Parathyroid adenoma (tissue), 2 donors: ENCODE measurements around the gene ALMS1.
"Not testable (repeated sequence)": the region's sequence is repeated elsewhere in the genome, so short reads cannot be mapped to it uniquely, and the experiment has no call there.

Experiments
- H2AFZ ChIP-seq: fragments of 300-600 bp; sonication (generic); one replicate; pipeline ENCODE4 v1.7.0; 2017; ENCODE audit warnings: antibody characterized with exemption, mild to moderate bottlenecking
- H3K27ac ChIP-seq: fragments of 300-600 bp; sonication (generic); one replicate; pipeline ENCODE4 v1.7.0; 2017
- H3K27me3 ChIP-seq: fragments of 300-600 bp; sonication (generic); one replicate; pipeline ENCODE4 v1.7.0; 2017; ENCODE audit warnings: low read length; ENCODE audit not compliant: control insufficient read depth, insufficient read depth
- H3K36me3 ChIP-seq: fragments of 300-600 bp; sonication (generic); one replicate; pipeline ENCODE4 v1.7.0; 2017; ENCODE audit warnings: low read length; ENCODE audit not compliant: control insufficient read depth, insufficient read depth
- H3K4me1 ChIP-seq: fragments of 300-600 bp; sonication (generic); one replicate; pipeline ENCODE4 v1.7.0; 2017; ENCODE audit warnings: control low read depth
- H3K4me2 ChIP-seq: fragments of 300-600 bp; sonication (generic); one replicate; pipeline ENCODE4 v1.7.0; 2017; ENCODE audit warnings: low read length
- H3K4me3 ChIP-seq: fragments of 300-600 bp; sonication (generic); one replicate; pipeline ENCODE4 v1.7.0; 2017; ENCODE audit warnings: low read depth, low read length
- H3K79me2 ChIP-seq: fragments of 300-600 bp; sonication (generic); one replicate; pipeline ENCODE4 v1.7.0; 2017; ENCODE audit warnings: control low read depth
- H3K9ac ChIP-seq: fragments of 300-600 bp; sonication (generic); one replicate; pipeline ENCODE4 v1.7.0; 2017; ENCODE audit warnings: mild to moderate bottlenecking
- H3K9me3 ChIP-seq: fragments of 300-600 bp; sonication (generic); one replicate; pipeline ENCODE4 v1.7.0; 2017; ENCODE audit warnings: low read length; ENCODE audit not compliant: control insufficient read depth
- TF ChIP-seq, protein P1 (sequence below): fragments of 300-600 bp; sonication (generic); IDR thresholded peaks from one replicate; pipeline ENCODE4 v1.7.0; 2017; ENCODE audit warnings: antibody characterized with exemption, mild to moderate bottlenecking
- donor health status: primary hyperparathyroidism.

The ALMS1 gene

GRCh38 chr2:73516033-73516432, 130.4 kb downstream of the ALMS1 start:
- no peaks in the 10 kb centered on the region for H3K4me1 ChIP-seq
- H3K27ac ChIP-seq = no peak overlapping the region
- no peaks in the 10 kb centered on the region for H3K9me3 ChIP-seq
- no peaks in the 10 kb centered on the region for H3K27me3 ChIP-seq
- no peaks in the 10 kb centered on the region for H3K79me2 ChIP-seq
- H3K4me2 ChIP-seq = no peak overlapping the region
- H3K4me3 ChIP-seq = no peak overlapping the region
- no peaks in the 10 kb centered on the region for H3K36me3 ChIP-seq
- TF ChIP-seq, protein P1, sequence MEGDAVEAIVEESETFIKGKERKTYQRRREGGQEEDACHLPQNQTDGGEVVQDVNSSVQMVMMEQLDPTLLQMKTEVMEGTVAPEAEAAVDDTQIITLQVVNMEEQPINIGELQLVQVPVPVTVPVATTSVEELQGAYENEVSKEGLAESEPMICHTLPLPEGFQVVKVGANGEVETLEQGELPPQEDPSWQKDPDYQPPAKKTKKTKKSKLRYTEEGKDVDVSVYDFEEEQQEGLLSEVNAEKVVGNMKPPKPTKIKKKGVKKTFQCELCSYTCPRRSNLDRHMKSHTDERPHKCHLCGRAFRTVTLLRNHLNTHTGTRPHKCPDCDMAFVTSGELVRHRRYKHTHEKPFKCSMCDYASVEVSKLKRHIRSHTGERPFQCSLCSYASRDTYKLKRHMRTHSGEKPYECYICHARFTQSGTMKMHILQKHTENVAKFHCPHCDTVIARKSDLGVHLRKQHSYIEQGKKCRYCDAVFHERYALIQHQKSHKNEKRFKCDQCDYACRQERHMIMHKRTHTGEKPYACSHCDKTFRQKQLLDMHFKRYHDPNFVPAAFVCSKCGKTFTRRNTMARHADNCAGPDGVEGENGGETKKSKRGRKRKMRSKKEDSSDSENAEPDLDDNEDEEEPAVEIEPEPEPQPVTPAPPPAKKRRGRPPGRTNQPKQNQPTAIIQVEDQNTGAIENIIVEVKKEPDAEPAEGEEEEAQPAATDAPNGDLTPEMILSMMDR = no peak
- no peak overlapping the region for H3K9ac ChIP-seq
- no peak overlapping the region for H2AFZ ChIP-seq

- Histone ChIP-seq H3K4me1 (no peaks in the 10 kb centered on the region), H3K79me2 (no peaks in the 10 kb centered on the region), H2AFZ (no peak overlapping the region), H3K9me3 (no peaks in the 10 kb centered on the region), H3K27ac (no peak overlapping the region), H3K9ac (no peak overlapping the region), H3K4me2 (no peak overlapping the region), H3K27me3 (no peaks in the 10 kb centered on the region), H3K4me3 (no peak overlapping the region), H3K36me3 (no peaks in the 10 kb centered on the region)
- TF ChIP-seq, protein P1 = no peak
These were observed 143.1 kb downstream of the ALMS1 start for GRCh38 chr2:73528688-73529087.

- H3K36me3 ChIP-seq, H3K9me3 ChIP-seq, H3K27me3 ChIP-seq, H3K9ac ChIP-seq, H3K4me1 ChIP-seq, H3K4me2 ChIP-seq, H3K4me3 ChIP-seq, H3K27ac ChIP-seq, H2AFZ ChIP-seq, H3K79me2 ChIP-seq: not testable (repeated sequence)
These were observed 145.1 kb downstream of the ALMS1 start for GRCh38 chr2:73530773-73531172.

GRCh38 chr2:73532381-73532780, 146.7 kb downstream of the ALMS1 start:
- Histone ChIP-seq H3K4me1 (no peaks in the 10 kb centered on the region), H3K79me2 (no peaks in the 10 kb centered on the region), H2AFZ (no peak overlapping the region), H3K9ac (no peak overlapping the region), H3K4me3 (no peak overlapping the region), H3K27ac (no peak overlapping the region), H3K27me3 (no peaks in the 10 kb centered on the region), H3K4me2 (no peak overlapping the region), H3K36me3 (no peaks in the 10 kb centered on the region), H3K9me3 (no peaks in the 10 kb centered on the region)
- TF ChIP-seq, protein P1 = no peak

- Histone ChIP-seq H3K27me3 (no peaks in the 10 kb centered on the region), H2AFZ (no peak overlapping the region), H3K4me2 (no peak overlapping the region), H3K4me3 (no peak overlapping the region), H3K27ac (no peak overlapping the region), H3K79me2 (no peaks in the 10 kb centered on the region), H3K9ac (no peak overlapping the region), H3K4me1 (no peaks in the 10 kb centered on the region), H3K36me3 (no peaks in the 10 kb centered on the region), H3K9me3 (no peaks in the 10 kb centered on the region)
- TF ChIP-seq, protein P1 = no peak
These were observed 150.7 kb downstream of the ALMS1 start for GRCh38 chr2:73536133-73536840.

DNA sequence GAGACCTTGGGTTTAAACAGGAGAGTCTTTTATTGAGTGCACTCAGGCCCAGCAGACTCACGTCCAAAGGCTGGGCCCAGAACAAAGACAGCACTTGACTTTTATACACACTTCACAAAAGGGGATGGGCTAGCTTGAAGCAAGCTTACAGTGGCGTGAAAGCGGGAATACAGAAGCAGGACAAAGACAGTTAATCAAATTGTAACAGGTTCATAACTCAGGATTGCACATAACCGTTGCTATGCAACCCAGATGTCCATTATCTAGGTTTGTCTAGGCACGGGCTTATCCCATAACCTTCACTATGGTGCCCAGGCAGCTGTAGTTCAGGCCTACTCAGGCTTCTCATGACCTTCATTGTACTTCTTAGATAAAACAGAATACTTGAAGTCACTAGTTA, 175.2 kb downstream of the ALMS1 start:
- not testable (repeated sequence) for H2AFZ ChIP-seq, H3K4me2 ChIP-seq, H3K4me3 ChIP-seq, H3K27ac ChIP-seq, H3K9ac ChIP-seq, H3K79me2 ChIP-seq, H3K9me3 ChIP-seq, H3K4me1 ChIP-seq, H3K27me3 ChIP-seq, H3K36me3 ChIP-seq
